Measurements from ENCODE around the gene ANKFY1. TPM values are rescaled to one million over a fixed set of nuclear protein-coding genes. Genes with fewer than 3 reads are reported as not detected.
A peak's percentile ranks its signal among the peaks of the same experiment; 100 is the strongest.

Gene ANKFY1
- total RNA-seq, 6 experiments from 2014 or later = 21.3 to 34.9 (median 29.5) TPM

- Histone ChIP-seq H3K4me3 (no peak overlapping the region), H3K27ac (no peak overlapping the region), H3K9me3 (no peaks in the 10 kb centered on the region), H3K36me3 (peaks cover 0 to 87% (median 41%) of the 10 kb centered on the region in 4 donors), H3K27me3 (no peaks in the 10 kb centered on the region), H3K4me1 (no peaks in the 10 kb centered on the region)
- ATAC-seq (no peak), DNase-seq (no peak)
- WGBS (ENCODE audit: insufficient coverage, low coverage, low lambda C conversion rate, missing lambda C conversion rate) = 80% methylated on average over 2 of the region's 21 CpGs
- intact Hi-C loops (cut with DNase I) = no loop called here
- TF ChIP-seq POLR2A (IDR thresholded peaks at IDR 0.05) (no peak), CTCF (IDR thresholded peaks at IDR 0.05) (no peak)
These were observed 86.0 kb downstream of the ANKFY1 start for GRCh38 chr17:4177806-4178205.

- intact Hi-C loops (cut with DNase I) = no loop called here
- ATAC-seq (no peak), DNase-seq (no peak)
- H3K4me3 ChIP-seq = no peak overlapping the region
- WGBS (ENCODE audit: insufficient coverage, low coverage, low lambda C conversion rate, missing lambda C conversion rate) = 71% methylated on average over 7 of the region's 12 CpGs
- H3K27me3 ChIP-seq = no peaks in the 10 kb centered on the region
- peaks cover 0 to 87% (median 45%) of the 10 kb centered on the region in 4 donors for H3K36me3 ChIP-seq
- no peaks in the 10 kb centered on the region for H3K4me1 ChIP-seq
- no peak overlapping the region for H3K27ac ChIP-seq
- TF ChIP-seq POLR2A (IDR thresholded peaks at IDR 0.05) = no peak
- no peak for TF ChIP-seq CTCF (IDR thresholded peaks at IDR 0.05)
- no peaks in the 10 kb centered on the region for H3K9me3 ChIP-seq
These were observed 86.8 kb downstream of the ANKFY1 start for GRCh38 chr17:4176808-4177472.

GRCh38 chr17:4175921-4176807 lies 87.6 kb downstream of the ANKFY1 start:
- DNase-seq (no peak), ATAC-seq (peak in 2 of 4 donors; percentile 13 to 29)
- Histone ChIP-seq H3K36me3 (peaks cover 0 to 87% (median 52%) of the 10 kb centered on the region in 4 donors), H3K9me3 (no peaks in the 10 kb centered on the region), H3K27me3 (no peaks in the 10 kb centered on the region), H3K4me3 (no peak overlapping the region), H3K4me1 (no peaks in the 10 kb centered on the region), H3K27ac (no peak overlapping the region)
- TF ChIP-seq CTCF (IDR thresholded peaks at IDR 0.05) (no peak), POLR2A (IDR thresholded peaks at IDR 0.05) (no peak)
- intact Hi-C loops (cut with DNase I) = no loop called here
- WGBS (ENCODE audit: insufficient coverage, low coverage, low lambda C conversion rate, missing lambda C conversion rate) = 72% methylated on average over 15 of the region's 25 CpGs

- TF ChIP-seq POLR2A (IDR thresholded peaks at IDR 0.05) = no peak
- TF ChIP-seq CTCF (IDR thresholded peaks at IDR 0.05) = no peak
- no peaks in the 10 kb centered on the region for H3K27me3 ChIP-seq
- no peak for ATAC-seq
- H3K27ac ChIP-seq = no peak overlapping the region
- H3K4me3 ChIP-seq = no peak overlapping the region
- 90% methylated on average over 3 of the region's 3 CpGs for WGBS (ENCODE audit: insufficient coverage, low coverage, low lambda C conversion rate, missing lambda C conversion rate)
- H3K9me3 ChIP-seq = no peaks in the 10 kb centered on the region
- no peaks in the 10 kb centered on the region for H3K4me1 ChIP-seq
- H3K36me3 ChIP-seq = peaks cover 0 to 90% (median 58%) of the 10 kb centered on the region in 4 donors
- intact Hi-C loops (cut with DNase I) = no loop called here
- no peak for DNase-seq
These were observed 89.2 kb downstream of the ANKFY1 start for GRCh38 chr17:4174556-4174955.
